ENCODE results near the gene PRSS56.

Gene PRSS56

GRCh38 chr2:232502911-232503808, 17.0 kb upstream of the PRSS56 start:
- DNase-seq: no peak

- DNase-seq: no peak
These were observed 16.3 kb upstream of the PRSS56 start for GRCh38 chr2:232503809-232504323.

- DNase-seq: no peak
These were observed 15.8 kb upstream of the PRSS56 start for GRCh38 chr2:232504438-232504837.

- DNase-seq: no peak
These were observed 14.3 kb upstream of the PRSS56 start for GRCh38 chr2:232505856-232506255.

GRCh38 chr2:232506709-232507108, 13.5 kb upstream of the PRSS56 start:
- no peak for DNase-seq

GRCh38 chr2:232508251-232508650, 11.9 kb upstream of the PRSS56 start:
- DNase-seq: no peak

GRCh38 chr2:232511336-232511890, 8.8 kb upstream of the PRSS56 start:
- no peak for DNase-seq

- DNase-seq: no peak
These were observed 7.6 kb upstream of the PRSS56 start for GRCh38 chr2:232512602-232513001.

GRCh38 chr2:232513353-232513752, 6.8 kb upstream of the PRSS56 start:
- DNase-seq: no peak

- no peak for DNase-seq
These were observed 4.5 kb upstream of the PRSS56 start for GRCh38 chr2:232515639-232516038.

- DNase-seq: no peak
These were observed 3.6 kb upstream of the PRSS56 start for GRCh38 chr2:232516551-232516950.

- DNase-seq: no peak
These were observed 1.3 kb upstream of the PRSS56 start for GRCh38 chr2:232518844-232519243.

- DNase-seq: no peak
These were observed 301 bp downstream of the PRSS56 start for GRCh38 chr2:232520489-232520888.

GRCh38 chr2:232521098-232521497, 910 bp downstream of the PRSS56 start:
- no peak for DNase-seq

GRCh38 chr2:232521959-232522622, 1.9 kb downstream of the PRSS56 start:
- DNase-seq: peak; percentile 52

GRCh38 chr2:232522623-232523401, 2.6 kb downstream of the PRSS56 start:
- no peak for DNase-seq

- DNase-seq: no peak
These were observed 3.2 kb downstream of the PRSS56 start for GRCh38 chr2:232523402-232523681.

GRCh38 chr2:232523682-232524597, 3.8 kb downstream of the PRSS56 start:
- peak; percentile 61 for DNase-seq

- DNase-seq: no peak
These were observed 4.6 kb downstream of the PRSS56 start for GRCh38 chr2:232524771-232525170.

- DNase-seq: no peak
These were observed 5.0 kb downstream of the PRSS56 start for GRCh38 chr2:232525199-232525598.

GRCh38 chr2:232525791-232526371, 5.7 kb downstream of the PRSS56 start, which contains the start of gene CHRND:
TSS of gene CHRND (plus strand) at chr2:232526160. CDS start at chr2:232526216, 56 bp downstream.
- DNase-seq: peak; percentile 91
